Pulmonary artery endothelial cell (primary cell): Measurements from ENCODE around the gene MLPH. TPM values are rescaled to one million over a fixed set of nuclear protein-coding genes. Genes with fewer than 3 reads are reported as not detected.

Source experiments
- DNase-seq: peaks from one replicate; pipeline ENCODE4 v3.0.0-alpha.2; 2011; ENCODE audit warnings: low read depth, low spot score
- total RNA-seq: library from RNA; depleted of rRNA; stranded (reverse); fragments of >200 nt; gene quantifications from 2 replicates; pipeline ENCODE4 v1.2.3, GENCODE V29; 2014

The MLPH gene
- total RNA-seq, 1 donor from 2014 or later, result not detected

DNA sequence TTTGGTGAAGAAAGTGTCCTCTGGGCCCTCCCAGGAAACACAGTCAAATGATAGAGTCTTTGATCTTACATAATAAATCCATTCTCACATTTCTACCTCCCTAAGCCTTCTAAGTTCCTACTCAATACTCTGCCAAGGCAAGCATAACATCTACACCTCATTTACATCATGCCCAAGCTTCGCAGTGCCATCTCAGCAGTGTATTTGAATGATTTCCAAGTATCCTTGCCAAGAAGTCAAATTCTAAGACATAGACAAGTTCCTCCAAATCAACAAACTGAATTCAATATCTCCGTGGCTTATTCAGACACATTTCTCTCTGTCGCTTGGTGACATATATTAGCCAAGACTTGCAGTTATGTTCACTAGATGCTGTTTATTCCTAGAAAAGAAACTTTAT is 8.1 kb upstream of the MLPH start:
- DNase-seq, result no peak

- no peak for DNase-seq
These were observed 7.3 kb upstream of the MLPH start for GRCh38 chr2:237479747-237480146.

GRCh38 chr2:237480556-237480955 is 6.5 kb upstream of the MLPH start:
- no peak for DNase-seq

DNA sequence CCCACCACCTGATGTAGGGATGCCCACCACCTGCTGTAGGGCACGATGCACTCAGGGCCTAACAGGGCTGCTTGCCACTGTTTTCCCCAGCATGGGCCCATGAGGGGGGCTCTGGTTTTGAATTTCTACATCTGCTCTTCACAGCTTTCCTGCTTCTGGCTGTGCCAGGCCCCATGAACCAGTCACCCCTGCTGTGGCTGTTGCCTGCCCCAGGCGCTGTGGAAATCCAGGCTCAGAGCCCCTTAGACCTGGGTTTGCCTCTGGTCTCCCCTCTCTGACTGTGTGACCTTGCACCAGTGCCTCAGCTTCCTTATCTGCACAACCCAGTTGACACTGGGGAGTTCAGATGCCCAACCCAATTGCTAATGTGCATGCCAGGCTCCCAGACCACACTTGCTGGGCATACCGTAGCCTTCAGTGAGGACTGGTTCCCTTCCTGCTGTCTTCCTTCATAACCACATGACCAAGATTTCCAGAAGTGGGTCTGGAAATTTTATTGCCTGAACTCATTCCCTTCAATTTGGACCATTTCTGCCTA is 6.0 kb upstream of the MLPH start:
- no peak for DNase-seq

DNA sequence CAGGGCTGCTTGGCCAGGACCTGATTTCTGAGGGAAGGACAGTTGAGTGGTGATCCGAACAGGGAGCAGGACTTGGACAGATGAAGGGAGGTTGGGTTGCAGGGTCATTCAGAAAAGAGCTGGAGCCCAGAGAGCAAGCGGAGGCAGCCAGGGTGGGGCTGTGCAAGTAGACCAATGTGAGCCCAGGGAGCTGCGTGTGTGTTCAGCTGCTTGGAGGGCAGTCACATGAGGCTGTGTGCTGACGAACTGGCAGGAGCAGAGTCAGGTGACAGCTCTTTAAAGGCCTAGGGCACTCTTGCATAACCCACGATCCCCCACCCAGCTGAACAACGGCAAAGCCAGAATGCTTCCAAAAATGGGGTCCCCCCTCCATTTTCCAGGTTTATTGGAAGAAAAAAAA is 4.6 kb upstream of the MLPH start:
- no peak for DNase-seq

DNA sequence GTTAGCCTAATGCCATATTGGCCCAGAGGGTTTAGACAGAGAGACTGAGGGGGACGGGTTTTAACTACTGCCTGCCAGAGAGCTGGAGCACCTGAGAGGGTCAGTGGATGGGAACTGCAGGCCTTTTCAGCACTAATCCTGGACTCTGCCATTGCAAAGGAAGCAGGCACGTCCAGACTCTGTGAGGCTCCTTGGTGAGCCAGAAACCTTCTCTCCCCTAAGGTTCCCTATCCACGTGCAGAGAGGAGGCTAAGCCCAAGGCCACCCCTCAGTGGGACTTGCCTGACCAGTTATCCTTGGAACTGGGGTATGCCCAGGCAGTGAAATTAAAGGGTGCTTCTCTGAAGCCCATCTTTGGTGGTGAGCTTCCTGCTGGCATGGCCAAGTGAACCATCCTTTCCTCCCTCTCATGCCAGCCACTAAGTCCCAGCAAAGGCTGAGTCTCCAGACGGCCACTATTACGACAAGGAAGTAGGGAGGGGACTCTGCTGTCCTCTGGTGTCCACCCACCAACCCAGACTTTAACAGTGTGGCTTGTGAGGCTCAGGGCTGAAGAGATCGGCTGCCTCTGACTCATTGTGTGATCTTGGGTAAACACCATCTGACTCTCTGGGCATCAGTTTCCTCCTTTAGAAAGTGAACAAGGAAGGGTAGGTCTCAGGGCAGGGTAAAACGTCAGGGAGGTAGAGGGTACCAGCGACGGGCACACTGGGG is 3.9 kb upstream of the MLPH start:
- no peak for DNase-seq

DNA sequence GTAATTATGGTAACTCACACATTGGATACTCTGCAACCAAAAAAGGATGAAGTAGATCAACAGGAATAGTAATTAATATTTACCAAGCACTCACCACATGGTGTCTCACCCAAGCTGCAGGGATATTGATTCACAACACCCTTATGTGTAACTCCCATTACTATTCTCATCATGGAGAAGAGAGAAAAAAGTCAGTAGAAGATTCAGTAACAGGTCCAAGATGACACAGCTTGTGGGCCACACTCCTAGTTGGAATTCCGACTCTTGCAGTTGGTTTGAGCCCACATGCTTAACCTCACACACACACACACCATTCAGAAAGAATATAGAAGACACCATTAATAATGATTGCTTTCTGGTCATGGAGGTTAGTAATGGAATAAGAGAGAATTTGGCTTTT is 1.7 kb upstream of the MLPH start:
- no peak for DNase-seq

- no peak for DNase-seq
These were observed 1.2 kb upstream of the MLPH start for GRCh38 chr2:237485844-237486243.

- no peak for DNase-seq
These were observed 675 bp upstream of the MLPH start for GRCh38 chr2:237486334-237486818.

- no peak for DNase-seq
These were observed 445 bp downstream of the MLPH start for GRCh38 chr2:237487496-237487895.

- no peak for DNase-seq
These were observed 1.2 kb downstream of the MLPH start for GRCh38 chr2:237488295-237488694.

GRCh38 chr2:237488901-237489860 is 2.1 kb downstream of the MLPH start:
- no peak for DNase-seq

GRCh38 chr2:237490009-237490711 is 3.1 kb downstream of the MLPH start:
- no peak for DNase-seq

DNA sequence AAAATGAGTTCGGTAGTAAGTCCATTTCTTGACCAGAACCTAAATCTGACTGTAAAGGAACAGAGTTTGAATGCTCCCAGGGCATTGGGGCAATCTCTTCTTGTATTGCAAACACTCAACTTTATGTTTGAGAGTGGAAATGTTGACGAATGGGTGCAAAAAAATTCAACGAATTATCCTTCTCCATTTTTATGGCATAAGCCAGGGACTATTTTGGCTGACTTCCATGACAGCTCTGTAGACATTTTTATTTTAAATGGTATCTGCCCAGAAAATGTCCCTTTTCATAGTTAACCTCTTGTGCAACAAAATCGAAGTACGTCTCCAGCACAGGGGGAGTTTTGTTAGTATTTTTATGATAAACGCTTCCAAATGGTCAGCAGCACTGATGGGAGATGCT is 3.7 kb downstream of the MLPH start:
- no peak for DNase-seq

DNA sequence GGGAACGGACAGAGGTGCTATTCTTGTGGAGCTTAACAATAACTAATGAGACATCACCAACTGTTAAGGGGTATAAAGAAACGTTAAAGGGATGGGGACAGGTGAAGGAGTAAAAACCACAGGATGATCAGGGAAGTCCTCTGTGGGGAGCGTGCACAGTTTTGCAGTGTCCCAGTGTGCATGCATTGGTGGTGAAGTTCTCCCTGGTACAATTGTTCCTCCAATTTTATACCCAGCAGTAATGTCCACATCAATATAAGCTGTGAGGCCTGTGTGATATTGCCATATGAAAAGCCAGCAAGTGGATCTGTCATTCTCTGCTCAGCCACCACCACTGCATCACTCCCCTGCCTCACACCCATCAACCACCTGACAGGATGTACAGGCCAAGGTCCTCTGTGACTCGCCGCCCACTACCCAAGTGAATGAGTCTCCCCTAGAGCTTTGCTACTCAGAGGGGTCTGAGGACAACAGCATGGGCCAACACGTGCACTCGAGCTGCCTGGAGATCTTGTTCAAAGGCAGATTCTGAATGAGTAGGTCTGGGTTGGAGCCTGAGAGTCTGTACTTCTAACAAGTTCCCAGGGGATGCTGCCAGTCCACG is 4.6 kb downstream of the MLPH start:
- no peak for DNase-seq

DNA sequence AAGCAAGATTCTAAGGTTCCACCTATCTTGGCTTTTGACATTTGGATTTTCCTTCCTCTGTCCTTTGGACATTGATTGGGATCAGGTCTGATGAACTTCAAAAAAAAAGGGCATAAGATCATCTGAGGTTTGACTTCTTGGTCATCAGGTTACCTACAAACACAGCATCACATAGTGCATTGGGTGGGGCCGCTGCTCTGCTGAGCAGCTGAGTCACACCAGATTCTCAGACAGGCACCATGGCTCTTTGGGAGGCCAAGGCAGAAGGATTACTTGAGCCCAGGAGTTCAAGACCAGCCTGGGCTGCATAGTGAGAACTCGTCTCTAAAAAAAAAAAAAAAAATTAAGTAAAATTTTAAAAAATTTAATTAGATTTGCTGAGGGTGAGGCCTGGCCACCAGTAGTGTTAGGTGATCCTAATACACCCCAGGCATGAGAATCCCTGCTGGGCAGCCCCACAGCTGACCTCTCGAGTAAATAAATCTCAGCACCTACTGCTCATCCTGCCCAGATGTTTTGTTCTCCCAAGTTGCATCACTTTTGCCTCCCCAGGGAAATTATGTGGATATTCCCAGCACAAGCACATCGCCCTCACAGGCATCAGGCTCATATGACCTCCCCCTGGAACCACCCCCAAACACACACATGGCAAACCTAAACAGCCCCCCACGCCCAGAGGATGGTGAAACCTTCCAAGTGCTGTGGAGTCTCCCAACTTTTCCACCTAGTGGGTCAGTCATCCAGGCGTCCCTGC is 5.3 kb downstream of the MLPH start:
- DNase-seq, result no peak

DNA sequence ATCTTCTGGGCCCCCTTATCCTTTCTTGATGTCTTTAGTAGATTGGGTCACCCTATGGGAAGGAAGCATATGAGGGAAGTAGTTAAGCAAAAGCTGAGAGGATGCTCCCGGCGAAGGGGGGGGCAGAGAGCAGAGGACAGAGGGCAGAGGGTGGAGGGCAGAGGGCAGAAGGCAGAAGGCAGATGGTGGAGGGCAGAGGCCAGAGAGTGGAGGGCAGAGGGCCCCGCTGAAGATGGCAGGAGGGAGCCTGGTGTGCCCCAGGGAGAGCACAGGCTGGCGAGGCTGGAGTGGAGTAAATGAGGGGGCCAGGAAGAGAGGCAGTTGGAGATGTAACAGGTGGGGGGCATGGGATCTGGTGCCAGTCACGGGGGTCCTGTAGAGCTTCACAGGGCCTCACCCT is 7.0 kb downstream of the MLPH start:
- DNase-seq, result no peak

GRCh38 chr2:237495521-237496117 is 8.6 kb downstream of the MLPH start:
- no peak for DNase-seq

DNA sequence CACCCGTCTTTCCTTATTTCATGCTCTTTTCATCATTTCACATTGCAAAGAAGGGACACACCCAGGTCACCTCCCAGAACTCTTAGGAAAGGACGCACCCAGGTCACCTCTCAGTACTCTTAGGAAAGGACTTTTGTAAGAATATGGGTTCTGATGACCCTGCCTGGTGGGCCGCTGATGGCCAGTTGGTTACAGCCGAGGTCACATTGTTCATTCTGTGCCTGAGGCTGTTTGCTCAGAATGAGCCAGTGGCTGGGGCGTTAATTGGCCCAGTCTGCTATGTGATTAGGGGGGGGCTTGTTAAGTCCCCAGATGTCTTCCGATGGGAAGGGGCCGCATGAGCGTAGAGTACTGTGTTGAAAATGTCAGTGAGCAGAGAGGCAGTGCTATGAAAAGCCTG is 9.4 kb downstream of the MLPH start:
- DNase-seq, result no peak
